ENCODE results near the gene KNG1. TPM values are rescaled to one million over a fixed set of nuclear protein-coding genes. Genes with fewer than 3 reads are reported as not detected.

KNG1 gene
- total and polyA plus RNA-seq, 2 of the 8 experiments (the other 6 are each of a cell fraction or from before 2014, with no cell fraction given): 0.05 TPM; not detected in 1

DNA sequence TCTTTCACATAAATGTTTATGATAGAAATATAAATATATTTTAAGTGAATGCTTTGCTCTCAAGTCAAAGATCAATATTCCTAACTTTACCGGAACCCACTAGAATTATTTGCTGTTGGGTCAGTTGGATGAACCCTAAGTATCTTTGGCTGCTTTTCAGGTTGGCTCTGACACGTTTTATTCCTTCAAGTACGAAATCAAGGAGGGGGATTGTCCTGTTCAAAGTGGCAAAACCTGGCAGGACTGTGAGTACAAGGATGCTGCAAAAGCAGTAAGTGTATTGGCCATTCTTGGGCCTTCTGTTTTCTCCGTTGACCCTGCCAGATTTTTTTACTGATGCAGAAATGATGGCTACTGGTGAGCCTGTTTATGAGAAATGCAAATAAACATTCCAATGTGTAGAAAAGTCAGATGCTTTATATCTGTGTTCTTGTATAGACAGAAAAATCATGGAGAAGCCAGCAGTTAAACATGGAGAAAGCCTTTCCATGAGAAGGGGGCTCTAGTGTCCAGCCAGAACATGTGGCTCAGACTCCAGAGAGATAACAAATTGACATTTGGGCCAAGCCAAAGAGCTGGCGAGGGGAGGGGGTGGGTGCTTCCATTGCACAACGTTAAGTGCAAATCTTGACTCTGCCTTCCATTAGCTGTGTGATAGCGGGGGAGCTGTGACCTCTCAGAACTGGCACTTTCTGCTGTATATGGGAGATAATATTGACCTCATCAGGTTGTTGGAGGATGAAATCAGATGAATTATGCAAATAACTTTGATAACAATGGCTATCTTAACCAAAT lies 3.0 kb downstream of the KNG1 start (continued):
- no peak for TF ChIP-seq CREB1 (IDR thresholded peaks at IDR 0.05)
- no peak for TF ChIP-seq RFX5 (IDR thresholded peaks at IDR 0.05; ENCODE audit: borderline replicate concordance, low read depth, low read length)
- TF ChIP-seq ZNF274 (IDR thresholded peaks at IDR 0.05; ENCODE audit: borderline replicate concordance, extremely low read depth, low read length): no peak
- TF ChIP-seq, protein P1, sequence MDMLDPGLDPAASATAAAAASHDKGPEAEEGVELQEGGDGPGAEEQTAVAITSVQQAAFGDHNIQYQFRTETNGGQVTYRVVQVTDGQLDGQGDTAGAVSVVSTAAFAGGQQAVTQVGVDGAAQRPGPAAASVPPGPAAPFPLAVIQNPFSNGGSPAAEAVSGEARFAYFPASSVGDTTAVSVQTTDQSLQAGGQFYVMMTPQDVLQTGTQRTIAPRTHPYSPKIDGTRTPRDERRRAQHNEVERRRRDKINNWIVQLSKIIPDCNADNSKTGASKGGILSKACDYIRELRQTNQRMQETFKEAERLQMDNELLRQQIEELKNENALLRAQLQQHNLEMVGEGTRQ (IDR thresholded peaks at IDR 0.05; ENCODE audit: low read length): no peak

Data from H1 (cell line).